CD8-positive, alpha-beta memory T cell (primary cell): ENCODE measurements around the gene HAT1. TPM values are rescaled to one million over a fixed set of nuclear protein-coding genes. Genes with fewer than 3 reads are reported as not detected.
"Not testable (repeated sequence)": the region's sequence is repeated elsewhere in the genome, so short reads cannot be mapped to it uniquely, and the experiment has no call there.

Experiments used
- CTCF ChIA-PET: fragments of 350-600 bp; sonication (Branson Sonifier 250); formaldehyde crosslinking; loops from one replicate; lab custom pipeline; 2021; ENCODE audit warnings: antibody characterized with exemption; lab: Charles Lee
- POLR2A ChIA-PET: fragments of 350-600 bp; sonication (Branson Sonifier 250); formaldehyde crosslinking; loops from one replicate; lab custom pipeline; 2021; ENCODE audit warnings: antibody characterized with exemption; lab: Charles Lee
- DNase-seq, 5 donors: peaks; one replicate each; pipeline versions ENCODE4 v3.0.0 to v3.0.0-alpha.2; 2020 to 2022; ENCODE audit warnings: mixed read lengths in 1 of 5
- H3K27ac ChIP-seq: one replicate; pipeline ENCODE4 v1.7.0; 2013; ENCODE audit warnings: low read depth, mild to moderate bottlenecking, low read length, moderate library complexity
- H3K27me3 ChIP-seq: 2 replicates; pipeline ENCODE4 v1.7.0; 2013; ENCODE audit warnings: low read length, mild to moderate bottlenecking; ENCODE audit not compliant: insufficient read depth, poor library complexity, severe bottlenecking
- H3K36me3 ChIP-seq: 2 replicates; pipeline ENCODE4 v1.7.0; 2013; ENCODE audit warnings: mild to moderate bottlenecking, low read length, moderate library complexity; ENCODE audit not compliant: insufficient read depth
- H3K4me1 ChIP-seq: 2 replicates; pipeline ENCODE4 v1.7.0; 2013; ENCODE audit warnings: mild to moderate bottlenecking, low read length, moderate library complexity; ENCODE audit not compliant: insufficient read depth
- H3K4me3 ChIP-seq: 2 replicates; pipeline ENCODE4 v1.7.0; 2013; ENCODE audit warnings: mild to moderate bottlenecking, low read length
- H3K9me3 ChIP-seq: 2 replicates; pipeline ENCODE4 v1.7.0; 2013; ENCODE audit warnings: mild to moderate bottlenecking, low read length
- H3K27ac Mint-ChIP-seq, 8 donors: one replicate each; pipeline ENCODE4 v1.8.0; 2020 to 2021; ENCODE audit warnings: mixed read lengths in 8 of 8, mild to moderate bottlenecking in 6 of 8, inconsistent platforms in 3 of 8, moderate library complexity in 3 of 8
- H3K27me3 Mint-ChIP-seq, 2 donors: one replicate each; pipeline ENCODE4 v1.8.0; 2020 to 2021; ENCODE audit warnings: mixed read lengths in 2 of 2, mild to moderate bottlenecking in 1 of 2, moderate library complexity in 1 of 2
- H3K36me3 Mint-ChIP-seq, 3 donors: one replicate each; pipeline ENCODE4 v1.8.0; 2020 to 2021; ENCODE audit warnings: mixed read lengths in 3 of 3, inconsistent platforms in 1 of 3, mild to moderate bottlenecking in 1 of 3
- H3K4me1 Mint-ChIP-seq, 3 donors: one replicate each; pipeline ENCODE4 v1.8.0; 2020 to 2021; ENCODE audit warnings: mixed read lengths in 3 of 3, inconsistent platforms in 1 of 3, mild to moderate bottlenecking in 1 of 3
- H3K4me3 Mint-ChIP-seq, 7 donors: one replicate each; pipeline ENCODE4 v1.8.0; 2020 to 2021; ENCODE audit warnings: mixed read lengths in 7 of 7, mild to moderate bottlenecking in 6 of 7, moderate library complexity in 4 of 7, inconsistent platforms in 2 of 7
- H3K9me3 Mint-ChIP-seq, 5 donors: one replicate each; pipeline ENCODE4 v1.8.0; 2020 to 2022; ENCODE audit warnings: mixed read lengths in 5 of 5, mild to moderate bottlenecking in 3 of 5, moderate library complexity in 2 of 5, inconsistent platforms in 1 of 5
- polyA plus RNA-seq: library from polyadenylated mRNA; unstranded; fragments of 300-500 nt; fragmentation: Illumina TruSeq; gene quantifications from one replicate; pipeline ENCODE4 v1.2.3, GENCODE V29; 2021
- total RNA-seq, 2 experiments: library from RNA; stranded (reverse); gene quantifications; one replicate each; pipeline ENCODE4 v1.2.3, GENCODE V29; 2021

Gene HAT1
- total and polyA plus RNA-seq, 3 experiments from 2014 or later = 65.6 to 88.7 (median 85.1) TPM

DNA sequence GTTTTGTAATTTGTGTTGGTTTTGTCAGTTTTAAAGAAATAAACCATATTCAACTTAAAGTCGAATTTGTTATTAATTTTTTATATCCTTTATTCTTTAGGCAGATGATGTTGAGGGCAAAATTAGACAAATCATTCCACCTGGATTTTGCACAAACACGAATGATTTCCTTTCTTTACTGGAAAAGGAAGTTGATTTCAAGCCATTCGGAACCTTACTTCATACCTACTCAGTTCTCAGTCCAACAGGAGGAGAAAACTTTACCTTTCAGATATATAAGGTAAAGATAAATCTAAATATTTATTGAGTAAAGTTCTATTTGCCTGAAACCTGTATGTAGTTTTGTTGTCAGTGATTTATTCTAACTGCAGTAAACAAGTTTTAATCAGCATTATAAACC is 43.0 kb downstream of the HAT1 start:
- CTCF ChIA-PET = no interaction called here
- Mint-ChIP-seq H3K9me3 (no peaks in the 10 kb centered on the region), H3K36me3 (peaks cover 6 to 51% (median 12%) of the 10 kb centered on the region in 3 donors), H3K4me1 (peaks cover 20 to 42% (median 31%) of the 10 kb centered on the region in 3 donors), H3K27ac (no peak overlapping the region), H3K27me3 (no peaks in the 10 kb centered on the region), H3K4me3 (no peak overlapping the region)
- Histone ChIP-seq H3K9me3 (no peaks in the 10 kb centered on the region), H3K27ac (no peak overlapping the region), H3K4me1 (peaks cover 10% of the 10 kb centered on the region), H3K27me3 (no peaks in the 10 kb centered on the region), H3K4me3 (no peak overlapping the region), H3K36me3 (peaks cover 7% of the 10 kb centered on the region)
- POLR2A ChIA-PET = no interaction called here
- DNase-seq = no peak

DNA sequence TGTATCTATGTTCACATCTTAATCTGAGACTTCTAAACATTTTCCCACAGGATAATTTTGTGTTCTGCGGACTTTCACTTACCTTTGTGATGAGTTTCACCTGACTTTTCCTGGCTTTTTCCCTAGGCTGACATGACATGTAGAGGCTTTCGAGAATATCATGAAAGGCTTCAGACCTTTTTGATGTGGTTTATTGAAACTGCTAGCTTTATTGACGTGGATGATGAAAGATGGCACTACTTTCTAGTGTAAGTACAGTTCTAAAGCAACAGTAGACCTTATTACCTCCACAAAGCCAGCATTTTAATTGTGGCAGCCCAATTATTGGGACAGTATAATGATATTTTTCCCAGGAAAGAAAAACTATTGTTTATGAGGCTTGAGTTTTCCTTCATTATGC is 43.4 kb downstream of the HAT1 start:
- CTCF ChIA-PET = no interaction called here
- H3K36me3 Mint-ChIP-seq = peaks cover 6 to 49% (median 12%) of the 10 kb centered on the region in 3 donors
- peaks cover 20 to 42% (median 31%) of the 10 kb centered on the region in 3 donors for H3K4me1 Mint-ChIP-seq
- POLR2A ChIA-PET = no interaction called here
- Histone ChIP-seq H3K27ac (no peak overlapping the region), H3K9me3 (no peaks in the 10 kb centered on the region), H3K4me3 (no peak overlapping the region), H3K36me3 (peaks cover 7% of the 10 kb centered on the region), H3K27me3 (no peaks in the 10 kb centered on the region), H3K4me1 (peaks cover 10% of the 10 kb centered on the region)
- no peak overlapping the region for H3K4me3 Mint-ChIP-seq
- peak overlapping the region in 1 of 8 donors; percentile 2 for H3K27ac Mint-ChIP-seq
- no peaks in the 10 kb centered on the region for H3K9me3 Mint-ChIP-seq
- H3K27me3 Mint-ChIP-seq = no peaks in the 10 kb centered on the region
- no peak for DNase-seq

DNA sequence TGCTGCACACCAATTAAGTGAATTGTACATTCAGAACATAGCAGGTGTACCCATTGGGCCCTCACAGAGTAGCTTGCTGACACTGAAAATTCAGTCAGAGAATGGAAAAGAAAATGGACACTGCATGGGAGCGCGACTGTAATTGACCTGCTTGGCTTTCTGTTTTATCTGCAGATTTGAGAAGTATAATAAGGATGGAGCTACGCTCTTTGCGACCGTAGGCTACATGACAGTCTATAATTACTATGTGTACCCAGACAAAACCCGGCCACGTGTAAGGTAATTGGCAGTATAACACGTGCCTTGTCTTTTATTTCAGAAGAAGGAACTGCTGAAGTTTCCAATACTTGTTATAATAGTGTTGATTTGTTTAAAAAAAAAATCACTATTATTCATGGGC is 44.0 kb downstream of the HAT1 start:
- CTCF ChIA-PET = no interaction called here
- Mint-ChIP-seq H3K36me3 (peaks cover 6 to 50% (median 11%) of the 10 kb centered on the region in 3 donors), H3K27me3 (no peaks in the 10 kb centered on the region), H3K4me1 (peaks cover 19 to 40% (median 30%) of the 10 kb centered on the region in 3 donors), H3K4me3 (no peak overlapping the region), H3K9me3 (no peaks in the 10 kb centered on the region), H3K27ac (no peak overlapping the region)
- Histone ChIP-seq H3K4me1 (peaks cover 10% of the 10 kb centered on the region), H3K27me3 (no peaks in the 10 kb centered on the region), H3K9me3 (no peaks in the 10 kb centered on the region), H3K36me3 (peaks cover 7% of the 10 kb centered on the region), H3K27ac (no peak overlapping the region), H3K4me3 (no peak overlapping the region)
- POLR2A ChIA-PET = no interaction called here
- no peak for DNase-seq

DNA sequence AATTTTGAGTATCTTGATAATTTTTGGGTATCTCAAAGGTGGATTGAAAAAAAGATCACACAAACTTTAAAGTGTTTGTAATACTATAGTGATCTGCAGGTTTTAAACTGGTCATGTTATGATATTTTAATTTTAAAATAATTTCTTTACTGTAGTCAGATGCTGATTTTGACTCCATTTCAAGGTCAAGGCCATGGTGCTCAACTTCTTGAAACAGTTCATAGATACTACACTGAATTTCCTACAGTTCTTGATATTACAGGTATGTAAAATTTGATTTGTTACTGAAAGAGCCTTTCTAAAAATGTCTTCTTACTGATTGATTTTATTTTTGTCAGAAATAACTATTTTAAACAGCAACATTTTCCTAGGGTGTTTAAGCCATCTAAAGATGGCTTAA is 44.4 kb downstream of the HAT1 start:
- H3K27ac Mint-ChIP-seq = no peak overlapping the region
- Histone ChIP-seq H3K9me3 (no peaks in the 10 kb centered on the region), H3K36me3 (peaks cover 7% of the 10 kb centered on the region), H3K4me1 (peaks cover 10% of the 10 kb centered on the region), H3K27me3 (no peaks in the 10 kb centered on the region), H3K4me3 (no peak overlapping the region), H3K27ac (no peak overlapping the region)
- H3K36me3 Mint-ChIP-seq = peaks cover 6 to 52% (median 11%) of the 10 kb centered on the region in 3 donors
- no peak overlapping the region for H3K4me3 Mint-ChIP-seq
- CTCF ChIA-PET = no interaction called here
- H3K4me1 Mint-ChIP-seq = peaks cover 19 to 38% (median 28%) of the 10 kb centered on the region in 3 donors
- no peak for DNase-seq
- H3K27me3 Mint-ChIP-seq = no peaks in the 10 kb centered on the region
- H3K9me3 Mint-ChIP-seq = no peaks in the 10 kb centered on the region
- POLR2A ChIA-PET = no interaction called here

DNA sequence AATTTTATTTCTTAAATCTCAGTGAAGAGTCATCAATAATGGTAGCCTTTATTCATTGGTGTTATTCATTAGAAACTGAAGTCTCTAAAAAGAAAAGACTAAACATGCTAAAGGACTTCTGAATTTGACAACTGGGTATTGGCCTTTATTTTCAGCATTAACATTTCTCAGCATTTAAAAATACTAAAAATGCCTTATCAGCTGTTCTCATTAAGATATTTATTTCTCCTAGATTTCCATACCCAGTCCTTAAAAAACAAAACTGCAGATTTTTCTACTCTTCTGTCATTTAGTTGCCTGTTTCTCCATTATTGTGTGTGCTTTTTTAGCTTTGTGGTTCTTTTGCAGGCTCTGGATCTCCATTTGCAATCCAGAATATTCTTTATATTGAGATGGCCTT is 46.2 kb downstream of the HAT1 start:
- H3K36me3 ChIP-seq = peaks cover 7% of the 10 kb centered on the region
- ChIA-PET CTCF (no interaction called here), POLR2A (no interaction called here)
- Mint-ChIP-seq H3K27me3 (no peaks in the 10 kb centered on the region), H3K4me1 (peaks cover 15 to 28% (median 24%) of the 10 kb centered on the region in 3 donors), H3K4me3 (no peak overlapping the region), H3K36me3 (peaks cover 6 to 67% (median 13%) of the 10 kb centered on the region in 3 donors), H3K27ac (no peak overlapping the region), H3K9me3 (no peaks in the 10 kb centered on the region)
- peaks cover 2% of the 10 kb centered on the region for H3K4me1 ChIP-seq
- no peaks in the 10 kb centered on the region for H3K27me3 ChIP-seq
- H3K4me3 ChIP-seq = no peak overlapping the region
- H3K9me3 ChIP-seq = no peaks in the 10 kb centered on the region
- H3K27ac ChIP-seq = no peak overlapping the region
- no peak for DNase-seq

DNA sequence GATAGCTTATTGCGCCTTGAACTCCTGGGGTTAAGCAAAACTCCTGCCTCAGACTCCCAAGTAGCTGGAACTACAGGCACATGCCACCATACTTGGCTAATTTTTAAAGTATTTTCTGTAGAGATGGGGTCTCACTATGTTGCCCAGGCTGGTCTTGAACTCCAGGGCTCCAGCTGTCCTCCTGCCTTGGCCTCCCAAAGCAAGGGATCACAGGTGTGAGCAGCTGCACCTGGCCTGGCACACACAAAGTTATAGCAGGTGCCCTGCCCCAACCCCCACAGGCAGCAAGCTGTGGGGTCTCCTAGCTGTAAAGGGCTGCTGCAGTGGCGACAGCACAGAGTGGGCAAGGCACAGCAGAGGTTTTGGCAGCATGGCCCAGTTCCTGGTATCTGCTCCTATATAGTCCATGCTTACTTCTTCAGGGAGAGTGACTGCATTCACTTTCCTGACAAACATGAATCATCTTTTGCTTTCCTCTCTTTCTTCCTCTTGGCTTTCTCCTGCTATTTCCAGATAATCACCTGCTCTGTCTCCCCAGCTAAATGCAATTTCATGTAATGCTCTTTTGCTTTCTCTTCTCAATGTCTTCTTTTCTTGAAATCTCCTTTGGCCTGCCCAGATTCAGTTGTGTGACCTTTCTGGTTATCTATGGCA is 50.2 kb downstream of the HAT1 start:
- CTCF ChIA-PET = no interaction called here
- Mint-ChIP-seq H3K27ac (peak overlapping the region in 2 of 8 donors; percentile 26 to 48), H3K4me3 (no peak overlapping the region), H3K36me3 (peaks cover 12 to 69% (median 15%) of the 10 kb centered on the region in 3 donors), H3K4me1 (peaks cover 0 to 4% (median 2%) of the 10 kb centered on the region in 3 donors), H3K9me3 (no peaks in the 10 kb centered on the region), H3K27me3 (no peaks in the 10 kb centered on the region)
- no peak overlapping the region for H3K27ac ChIP-seq
- H3K4me3 ChIP-seq = no peak overlapping the region
- H3K9me3 ChIP-seq = no peaks in the 10 kb centered on the region
- peaks cover under 1% of the 10 kb centered on the region for H3K36me3 ChIP-seq
- no peak for DNase-seq
- H3K4me1 ChIP-seq = no peaks in the 10 kb centered on the region
- POLR2A ChIA-PET = no interaction called here
- H3K27me3 ChIP-seq = no peaks in the 10 kb centered on the region

DNA sequence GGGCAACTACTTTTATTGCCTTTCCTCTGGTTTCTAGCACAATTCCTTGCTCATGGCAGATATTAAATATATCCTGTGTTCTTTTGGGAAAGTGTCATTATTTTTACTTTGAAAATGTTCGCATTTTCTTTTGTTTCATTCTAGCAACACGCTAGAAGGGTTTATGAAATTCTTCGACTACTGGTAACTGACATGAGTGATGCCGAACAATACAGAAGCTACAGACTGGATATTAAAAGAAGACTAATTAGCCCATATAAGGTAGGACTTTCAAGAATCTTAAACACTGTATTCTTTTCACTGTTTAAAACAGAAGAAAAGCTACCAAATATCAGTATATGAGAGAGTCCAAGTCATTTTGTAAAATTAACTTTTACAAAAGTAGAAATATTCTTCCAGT is 56.8 kb downstream of the HAT1 start:
- H3K36me3 Mint-ChIP-seq = peaks cover 35 to 73% (median 42%) of the 10 kb centered on the region in 3 donors
- POLR2A ChIA-PET = no interaction called here
- CTCF ChIA-PET = no interaction called here

DNA sequence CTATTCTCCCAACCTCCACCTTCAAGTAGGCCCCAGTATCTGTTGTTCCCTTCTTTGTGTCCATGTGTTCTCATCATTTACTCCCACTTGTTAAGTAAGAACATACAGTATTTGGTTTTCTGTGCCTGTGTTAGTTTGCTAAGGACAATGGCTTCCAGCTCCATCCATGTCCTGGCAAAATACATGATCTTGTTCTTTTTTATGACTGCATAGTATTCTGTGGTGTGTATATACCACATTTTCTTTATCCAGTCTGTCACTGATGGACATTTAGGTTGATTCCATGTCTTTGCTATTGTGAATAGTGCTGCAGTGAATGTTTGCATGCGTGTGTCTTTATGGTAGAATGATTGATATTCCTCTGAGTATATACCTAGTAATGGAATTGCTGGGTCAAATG is 61.7 kb downstream of the HAT1 start:
- DNase-seq, H3K4me3 Mint-ChIP-seq, H3K4me1 ChIP-seq, POLR2A ChIA-PET, H3K27ac ChIP-seq, H3K27me3 Mint-ChIP-seq, CTCF ChIA-PET, H3K4me1 Mint-ChIP-seq, H3K36me3 ChIP-seq, H3K9me3 Mint-ChIP-seq, H3K4me3 ChIP-seq, H3K27ac Mint-ChIP-seq, H3K9me3 ChIP-seq, H3K27me3 ChIP-seq: not testable (repeated sequence)
- H3K36me3 Mint-ChIP-seq = peaks cover 16 to 40% (median 17%) of the 10 kb centered on the region in 3 donors

More for the DNA sequence above, 56.8 kb downstream of the HAT1 start:
- H3K9me3 Mint-ChIP-seq = no peaks in the 10 kb centered on the region
- no peaks in the 10 kb centered on the region for H3K27me3 Mint-ChIP-seq
- H3K4me3 ChIP-seq = no peak overlapping the region
- no peak overlapping the region for H3K27ac Mint-ChIP-seq
- H3K4me1 Mint-ChIP-seq = peaks cover 0 to 4% (median 0%) of the 10 kb centered on the region in 3 donors
- no peaks in the 10 kb centered on the region for H3K4me1 ChIP-seq
- H3K27ac ChIP-seq = no peak overlapping the region
- H3K9me3 ChIP-seq = no peaks in the 10 kb centered on the region
- no peaks in the 10 kb centered on the region for H3K36me3 ChIP-seq
- no peaks in the 10 kb centered on the region for H3K27me3 ChIP-seq
- no peak for DNase-seq
- H3K4me3 Mint-ChIP-seq = no peak overlapping the region
